ENCODE measurements around the gene SORBS1.

The SORBS1 gene

DNA sequence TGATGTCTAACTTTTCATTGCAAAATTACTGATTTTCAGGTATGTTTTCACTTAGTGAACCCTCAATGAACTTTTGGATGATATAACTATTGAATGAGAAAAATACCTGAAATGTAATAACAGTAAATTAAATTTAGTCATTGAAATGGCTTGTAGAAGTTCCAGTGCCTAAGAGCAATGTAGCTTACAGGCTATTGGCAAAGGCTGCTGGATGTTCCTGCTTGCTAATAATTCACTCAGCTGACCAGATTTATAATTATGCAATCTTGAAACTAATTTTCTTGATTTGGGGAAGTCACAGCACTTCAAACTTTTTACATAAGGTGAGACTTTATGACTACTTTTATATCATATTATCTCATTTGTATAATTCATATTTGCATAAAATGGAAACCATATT, 73.2 kb downstream of the SORBS1 start:
- no peak for DNase-seq
- TF ChIP-seq POLR2A (IDR thresholded peaks at IDR 0.05; ENCODE audit: low read length), result no peak
- no peak for TF ChIP-seq GATA1 (IDR thresholded peaks at IDR 0.05; ENCODE audit: low read depth, low read length)

GRCh38 chr10:95485056-95485844, 75.9 kb downstream of the SORBS1 start:
- TF ChIP-seq POLR2A (IDR thresholded peaks at IDR 0.05; ENCODE audit: low read length) (no peak), GATA1 (IDR thresholded peaks at IDR 0.05; ENCODE audit: low read depth, low read length) (no peak)
- peak; percentile 9 to 48 for DNase-seq

GRCh38 chr10:95482501-95483233, 78.5 kb downstream of the SORBS1 start:
- TF ChIP-seq GATA1 (IDR thresholded peaks at IDR 0.05; ENCODE audit: low read depth, low read length), result no peak
- TF ChIP-seq POLR2A (IDR thresholded peaks at IDR 0.05; ENCODE audit: low read length), result no peak
- no peak for DNase-seq

- DNase-seq, result no peak
- TF ChIP-seq POLR2A (IDR thresholded peaks at IDR 0.05; ENCODE audit: low read length) (no peak), GATA1 (IDR thresholded peaks at IDR 0.05; ENCODE audit: low read depth, low read length) (no peak)
Measured at GRCh38 chr10:95480901-95481491, 80.2 kb downstream of the SORBS1 start.

GRCh38 chr10:95480102-95480900, 80.9 kb downstream of the SORBS1 start:
- no peak for TF ChIP-seq GATA1 (IDR thresholded peaks at IDR 0.05; ENCODE audit: low read depth, low read length)
- TF ChIP-seq POLR2A (IDR thresholded peaks at IDR 0.05; ENCODE audit: low read length), result no peak
- DNase-seq, result peak; percentile 15 to 18

DNA sequence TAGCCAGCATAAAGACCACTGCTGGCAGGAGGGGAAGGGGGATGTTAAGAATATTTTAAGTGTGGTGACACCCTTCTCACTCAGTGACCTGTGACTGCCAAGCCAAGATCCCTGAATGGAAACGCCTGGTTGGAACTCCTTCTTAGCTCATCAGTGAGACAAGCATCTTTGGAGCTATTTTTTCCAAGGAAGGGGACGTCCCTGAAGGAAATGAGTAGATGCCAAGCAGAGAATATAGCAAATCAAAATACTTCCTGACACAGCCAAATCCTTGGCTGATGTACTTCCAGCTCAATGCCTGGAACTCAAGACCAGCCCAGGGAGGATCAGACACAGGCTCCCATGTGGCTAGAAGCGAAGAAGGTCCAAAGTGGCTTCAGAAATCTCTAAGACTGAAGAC, 82.2 kb downstream of the SORBS1 start:
- TF ChIP-seq POLR2A (IDR thresholded peaks at IDR 0.05; ENCODE audit: low read length) (no peak), GATA1 (IDR thresholded peaks at IDR 0.05; ENCODE audit: low read depth, low read length) (no peak)
- no peak for DNase-seq

GRCh38 chr10:95478185-95478584, 83.0 kb downstream of the SORBS1 start:
- no peak for DNase-seq
- TF ChIP-seq GATA1 (IDR thresholded peaks at IDR 0.05; ENCODE audit: low read depth, low read length) (no peak), POLR2A (IDR thresholded peaks at IDR 0.05; ENCODE audit: low read length) (no peak)

GRCh38 chr10:95477175-95477520, 84.0 kb downstream of the SORBS1 start:
- TF ChIP-seq GATA1 (IDR thresholded peaks at IDR 0.05; ENCODE audit: low read depth, low read length) (no peak), POLR2A (IDR thresholded peaks at IDR 0.05; ENCODE audit: low read length) (no peak)
- no peak for DNase-seq

DNA sequence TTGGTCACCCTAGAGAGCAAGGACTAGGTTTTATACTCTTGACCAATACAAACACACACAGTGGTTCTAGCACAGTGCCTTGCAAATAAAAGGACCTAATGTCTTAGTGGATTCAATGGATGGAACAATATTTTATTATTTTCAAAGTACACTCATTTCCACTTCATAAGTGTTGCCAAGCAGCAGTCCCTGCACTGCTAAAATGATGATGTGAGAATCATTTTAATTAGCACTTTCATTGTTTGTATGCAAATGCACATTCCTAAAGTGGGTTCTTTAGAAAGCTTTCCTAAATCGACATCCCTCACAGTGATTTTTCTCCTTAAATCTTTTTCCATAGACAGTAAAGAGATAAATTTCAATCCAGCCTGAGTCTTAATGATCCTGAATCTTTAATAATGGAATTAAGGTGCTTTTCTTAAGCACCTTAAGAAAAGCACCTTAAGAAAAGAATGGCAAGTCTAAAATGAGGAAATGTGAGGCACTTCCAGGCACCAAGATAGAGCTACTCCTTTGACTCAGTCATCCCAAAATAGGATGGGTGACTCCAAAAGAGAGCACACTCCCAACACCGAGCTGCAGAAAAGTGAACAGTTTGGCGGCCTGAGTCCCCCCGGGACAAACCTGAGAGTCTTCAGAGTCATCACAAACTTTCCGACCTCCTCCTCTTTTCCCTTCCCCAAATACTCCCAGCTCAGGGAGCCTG, 84.5 kb downstream of the SORBS1 start:
- TF ChIP-seq GATA1 (IDR thresholded peaks at IDR 0.05; ENCODE audit: low read depth, low read length) (no peak), POLR2A (IDR thresholded peaks at IDR 0.05; ENCODE audit: low read length) (no peak)
- no peak for DNase-seq

GRCh38 chr10:95475827-95476468, 85.2 kb downstream of the SORBS1 start:
- peak; percentile 49 to 53 for DNase-seq
- TF ChIP-seq GATA1 (IDR thresholded peaks at IDR 0.05; ENCODE audit: low read depth, low read length) (no peak), POLR2A (IDR thresholded peaks at IDR 0.05; ENCODE audit: low read length) (no peak)

GRCh38 chr10:95475003-95475383, 86.2 kb downstream of the SORBS1 start:
- TF ChIP-seq POLR2A (IDR thresholded peaks at IDR 0.05; ENCODE audit: low read length) (no peak), GATA1 (IDR thresholded peaks at IDR 0.05; ENCODE audit: low read depth, low read length) (no peak)
- DNase-seq, result no peak

GRCh38 chr10:95474228-95475002, 86.8 kb downstream of the SORBS1 start:
- TF ChIP-seq POLR2A (IDR thresholded peaks at IDR 0.05; ENCODE audit: low read length) (no peak), GATA1 (IDR thresholded peaks at IDR 0.05; ENCODE audit: low read depth, low read length) (no peak)

More at GRCh38 chr10:95474228-95475002, 86.8 kb downstream of the SORBS1 start:
- DNase-seq, result no peak
